HepG2 (cell line): ENCODE measurements around the gene MFSD6. TPM values are rescaled to one million over a fixed set of nuclear protein-coding genes. Genes with fewer than 3 reads are reported as not detected.

ENCODE experiments used
- ETV6 ChIP-seq: sonication (generic); formaldehyde crosslinking; conservative IDR thresholded peaks from 2 replicates; pipeline ENCODE4 v1.4.0; 2020; ENCODE audit warnings: missing genetic modification reagents
- HNRNPL ChIP-seq: fragments of 200-400 bp; formaldehyde crosslinking; IDR thresholded peaks from 2 replicates; pipeline ENCODE4 v1.6.1; 2017; ENCODE audit warnings: mild to moderate bottlenecking, low read depth, low read length
- MNT ChIP-seq: fragments of 450-650 bp; IDR thresholded peaks from 2 replicates; pipeline ENCODE4 v1.6.1; 2016
- ONECUT2 ChIP-seq: sonication (generic); formaldehyde crosslinking; IDR thresholded peaks from 2 replicates; pipeline ENCODE4 v1.4.0; 2020; ENCODE audit warnings: missing genetic modification reagents
- ZBED4 ChIP-seq: sonication (generic); formaldehyde crosslinking; IDR thresholded peaks from 2 replicates; pipeline ENCODE4 v1.4.0; 2020; ENCODE audit warnings: missing genetic modification reagents, borderline replicate concordance
- ZBTB43 ChIP-seq: sonication (generic); formaldehyde crosslinking; conservative IDR thresholded peaks from 2 replicates; pipeline ENCODE4 v1.4.0; 2020; ENCODE audit warnings: missing genetic modification reagents
- ZNF121 ChIP-seq: sonication (generic); formaldehyde crosslinking; IDR thresholded peaks from 2 replicates; pipeline ENCODE4 v1.5.0; 2020; ENCODE audit warnings: mild to moderate bottlenecking, missing genetic modification reagents
- ZNF142 ChIP-seq: sonication (generic); formaldehyde crosslinking; IDR thresholded peaks from 2 replicates; pipeline ENCODE4 v1.4.0; 2020; ENCODE audit warnings: missing genetic modification reagents
- ZNF430 ChIP-seq: sonication (generic); formaldehyde crosslinking; IDR thresholded peaks from 2 replicates; pipeline ENCODE4 v1.9.0; 2021; ENCODE audit warnings: mild to moderate bottlenecking, missing genetic modification reagents
- ZNF687 ChIP-seq: sonication (generic); formaldehyde crosslinking; IDR thresholded peaks from 2 replicates; pipeline ENCODE4 v1.5.1; 2020; ENCODE audit warnings: mild to moderate bottlenecking, missing genetic modification reagents, moderate library complexity
- polyA plus RNA-seq, 8 experiments: library from polyadenylated mRNA; depleted of rRNA in 3 of 8; stranded (reverse) in 7 of 8; unstranded in 1 of 8; fragments of >200 nt; fragmentation: Illumina TruSeq in 4 of 8; extraction: Trizol in 4 of 8; gene quantifications; 2 replicates each; pipeline versions ENCODE4 v1.2.1 to v1.2.3, GENCODE V29; 2011 to 2016; ENCODE audit warnings: low read depth in 4 of 8, missing spikeins in 1 of 8, mixed read lengths in 1 of 8; ENCODE audit not compliant: insufficient read depth in 1 of 8
- total RNA-seq, 5 experiments: library from RNA; depleted of rRNA; stranded (reverse); fragments of >200 nt; fragmentation: Illumina TruSeq; extraction: Trizol; gene quantifications; 2 replicates each; pipeline ENCODE4 v1.2.3, GENCODE V29; 2016; ENCODE audit warnings: low read depth in 1 of 5

Gene MFSD6
- total and polyA plus RNA-seq, 2 of the 13 experiments (the other 11 are each of a cell fraction or from before 2014, with no cell fraction given), result 0.92 to 1.4 TPM

GRCh38 chr2:190533968-190534309 lies 125.8 kb downstream of the MFSD6 start (continued):
- TF ChIP-seq ZBED4 (CRISPR knock-in tag) (no peak), MNT (no peak), ZNF142 (CRISPR knock-in tag) (no peak), ZNF687 (no peak), ZNF121 (CRISPR knock-in tag) (no peak), ONECUT2 (CRISPR knock-in tag) (no peak), ZBTB43 (CRISPR knock-in tag) (no peak), ETV6 (CRISPR knock-in tag) (no peak), ZNF430 (CRISPR knock-in tag) (no peak), HNRNPL (no peak)
